GM19395 (cell line): ENCODE data around the gene PCGF1.
"Not testable (repeated sequence)": the region's sequence is repeated elsewhere in the genome, so short reads cannot be mapped to it uniquely, and the experiment has no call there.

ENCODE experiments used
- ATAC-seq: cut with Tn5 transposase; IDR thresholded peaks from one replicate; pipeline ENCODE4 v1.9.1; 2021; ENCODE audit warnings: mild to moderate bottlenecking, moderate library complexity; ENCODE audit not compliant: unreplicated experiment

PCGF1 gene

DNA sequence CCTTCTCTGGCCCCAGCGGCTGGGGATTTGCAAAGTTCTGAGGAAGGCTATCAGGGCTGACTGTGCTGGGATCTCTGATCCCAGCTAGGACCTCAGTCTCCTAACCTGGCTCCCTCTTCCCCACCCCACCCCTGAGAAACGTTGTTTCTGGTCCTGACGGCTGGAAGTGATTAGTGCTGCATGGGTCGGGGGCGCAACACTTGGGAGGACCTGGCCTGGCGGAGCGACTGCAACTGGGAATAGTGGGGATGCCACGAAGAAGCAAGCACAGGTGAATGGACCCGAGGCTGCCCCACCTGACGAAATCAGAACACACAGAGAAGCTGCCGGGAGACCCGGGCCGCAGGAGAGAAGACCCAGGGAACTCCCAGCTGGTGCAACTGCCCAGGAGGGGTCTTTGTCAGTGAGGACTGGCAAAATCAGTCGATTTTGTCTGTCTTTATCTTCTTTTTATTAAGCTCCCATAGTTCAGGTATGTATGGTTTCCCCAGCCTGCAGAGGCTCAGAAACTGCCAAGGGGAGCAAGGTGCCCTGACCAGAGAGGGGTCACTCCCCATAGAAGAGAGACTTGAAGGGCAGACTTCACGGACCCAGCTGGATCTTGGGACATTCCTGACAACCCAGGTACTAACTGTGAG is 7.4 kb downstream of the PCGF1 start:
- ATAC-seq, result no peak

DNA sequence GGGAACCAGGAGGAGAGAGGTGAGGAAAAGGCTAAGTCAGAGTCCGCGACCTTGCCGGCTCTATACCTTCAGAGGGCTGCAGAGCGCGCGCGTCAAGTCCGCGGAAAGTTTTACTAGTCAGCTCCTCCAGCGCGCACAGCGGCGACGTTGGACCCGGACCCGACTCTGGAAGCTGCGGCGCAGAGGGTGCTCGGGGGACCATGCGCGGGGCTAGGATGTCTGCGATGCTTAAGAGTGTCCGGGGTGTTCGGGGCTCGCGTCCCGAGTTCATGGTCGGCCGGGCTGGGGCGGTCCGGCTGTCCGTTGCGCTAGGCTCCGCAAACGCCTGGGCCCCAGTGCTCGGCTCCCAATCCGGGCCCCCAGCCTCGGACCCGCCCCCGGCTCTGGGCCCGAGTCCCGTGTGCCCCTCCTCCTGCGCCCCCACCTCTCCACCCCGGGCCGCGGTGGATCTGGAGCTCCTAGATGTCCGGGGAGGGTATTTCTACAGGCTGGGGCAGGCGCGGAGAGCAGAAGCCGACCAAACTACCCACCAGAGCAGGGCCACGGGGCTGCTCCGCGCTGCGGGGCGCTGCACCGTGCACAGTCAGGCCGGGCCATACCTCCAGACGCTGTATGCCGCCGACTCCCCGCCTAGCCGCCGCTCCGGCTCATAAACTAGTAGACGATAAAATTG is 8.1 kb downstream of the PCGF1 start, which contains the start of gene LBX2:
LBX2 (minus strand) TSS at position 337 of the 673 bp plus-strand sequence; CDS start at position 271, 66 bp downstream.
- no peak for ATAC-seq

DNA sequence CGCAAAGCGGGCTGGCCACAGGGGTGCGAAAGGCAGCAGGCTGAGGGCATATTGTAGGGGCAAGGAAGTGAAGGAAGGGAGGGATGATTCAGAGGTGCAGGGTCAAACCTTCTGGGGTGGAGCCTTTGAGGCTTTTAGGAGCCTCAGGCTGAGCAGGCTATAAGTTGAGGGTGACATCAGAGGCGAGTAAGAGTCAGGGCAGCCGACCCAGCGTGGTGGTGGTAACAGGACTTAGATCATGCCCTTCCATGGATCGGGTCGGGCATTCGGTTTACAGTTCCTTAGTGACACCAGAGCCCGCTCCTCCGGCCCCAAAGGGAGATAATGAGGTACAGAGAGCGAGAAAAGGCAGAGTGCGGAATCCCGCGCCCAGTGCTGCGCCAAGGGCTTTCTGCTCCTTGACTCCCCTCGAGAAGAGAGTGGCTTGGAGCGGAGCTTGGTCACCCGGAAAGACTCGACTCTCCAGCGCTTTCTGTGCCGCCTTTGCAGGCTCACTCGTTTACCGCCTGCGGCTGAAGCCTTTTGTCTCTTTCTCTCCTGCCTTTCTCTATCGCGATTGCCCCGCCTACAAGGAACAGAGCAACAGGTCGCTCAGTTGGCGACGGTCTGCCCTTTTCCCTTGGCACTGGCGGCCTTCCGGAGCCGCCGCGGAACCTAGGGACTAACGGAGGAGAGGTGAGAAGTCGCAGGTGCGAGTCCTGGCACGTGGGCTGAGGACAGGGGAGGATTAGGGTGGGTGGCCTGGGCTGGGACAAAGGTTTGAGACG is 8.8 kb downstream of the PCGF1 start:
- ATAC-seq, result no peak

DNA sequence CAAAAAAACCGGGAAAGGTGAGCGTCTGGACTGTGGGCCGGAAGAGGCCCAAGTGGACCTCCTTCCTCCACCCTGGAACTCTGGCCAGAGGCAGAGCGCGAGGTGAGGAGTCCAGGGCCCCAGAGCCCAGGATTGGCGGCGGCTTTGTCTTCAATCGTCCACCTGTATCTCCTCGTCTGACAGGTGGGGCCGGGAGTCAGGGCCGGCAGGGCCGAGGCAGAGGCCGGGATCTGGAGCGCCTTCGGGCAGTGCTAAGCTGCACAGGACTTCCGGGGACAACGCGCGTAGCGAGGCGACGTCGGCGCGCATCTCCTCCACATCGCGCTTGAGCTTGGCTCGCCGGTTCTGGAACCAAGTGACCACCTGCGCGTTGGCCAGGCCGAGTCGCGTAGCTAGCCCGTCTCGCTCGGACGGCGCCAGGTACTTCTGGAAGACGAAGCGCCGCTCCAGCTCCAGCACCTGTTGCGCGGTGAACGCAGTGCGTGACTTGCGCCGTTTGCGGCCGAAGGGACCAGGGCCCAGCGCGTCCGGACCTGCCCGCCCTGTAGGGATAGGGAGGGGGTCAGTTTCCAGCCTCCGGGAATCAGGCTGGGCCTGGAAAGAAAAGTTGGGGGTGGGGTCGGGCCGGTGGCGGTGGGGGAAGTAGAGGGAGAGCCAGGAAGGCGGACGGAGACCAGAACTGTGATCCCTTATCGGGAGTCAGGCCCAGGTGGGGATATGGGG is 9.6 kb downstream of the PCGF1 start:
- ATAC-seq, result no peak

DNA sequence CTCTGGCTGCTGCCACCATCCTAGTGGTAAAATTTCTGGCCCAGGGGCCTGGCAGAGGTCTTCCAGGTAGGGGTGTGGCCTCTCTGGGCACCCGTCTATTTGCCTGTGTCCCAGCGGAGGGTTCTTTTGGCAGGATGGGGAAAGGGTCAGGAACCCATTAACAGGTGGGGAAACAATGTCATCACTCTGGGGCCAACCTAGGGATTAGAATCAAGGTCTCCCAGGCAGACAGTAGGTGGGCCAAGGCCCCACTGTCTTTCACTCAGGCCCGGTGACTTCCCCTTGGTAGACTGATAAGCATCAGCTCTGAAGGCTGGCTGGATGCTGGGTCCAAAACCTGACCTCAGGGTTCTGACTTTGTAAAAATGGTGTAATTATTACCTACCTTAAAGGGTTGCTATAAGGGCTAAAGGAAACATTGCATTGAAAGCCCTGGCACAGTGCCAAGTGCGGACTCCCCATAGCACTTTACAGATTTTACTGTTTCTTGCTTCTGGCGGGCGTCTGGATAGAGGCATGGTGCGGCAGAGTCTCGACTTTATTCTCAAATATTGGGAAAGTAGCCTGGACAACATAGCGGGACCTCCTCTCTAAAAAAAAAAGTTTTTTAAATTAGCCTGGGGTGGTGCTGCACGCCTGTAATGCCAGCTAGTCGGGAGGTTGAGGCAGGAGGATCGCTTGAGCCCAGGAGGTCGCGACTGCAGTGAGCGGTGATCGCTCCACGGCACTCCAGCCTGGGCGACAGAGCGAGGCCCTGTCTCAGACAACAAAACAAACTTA is 10.3 kb downstream of the PCGF1 start:
- no peak for ATAC-seq

DNA sequence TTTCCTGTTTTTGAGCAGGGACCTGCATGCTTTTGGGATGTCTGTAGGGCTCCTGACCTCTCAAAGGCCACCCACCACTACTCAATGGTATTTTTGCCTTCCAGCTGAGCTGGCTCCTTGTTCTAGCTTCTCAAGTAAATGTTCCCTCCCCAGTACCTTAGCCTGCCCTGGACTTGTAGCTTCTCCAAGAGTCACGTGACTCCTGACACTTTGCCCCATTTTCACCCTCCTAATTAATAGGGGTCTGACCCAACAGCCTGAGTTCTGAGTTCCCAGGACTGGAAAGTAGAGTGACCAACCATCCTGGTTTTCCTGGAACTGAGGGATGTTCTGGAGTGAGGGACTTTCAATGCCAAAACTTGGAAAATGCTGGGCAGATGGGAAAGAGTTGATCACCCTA is 12.1 kb downstream of the PCGF1 start:
- ATAC-seq, result no peak

DNA sequence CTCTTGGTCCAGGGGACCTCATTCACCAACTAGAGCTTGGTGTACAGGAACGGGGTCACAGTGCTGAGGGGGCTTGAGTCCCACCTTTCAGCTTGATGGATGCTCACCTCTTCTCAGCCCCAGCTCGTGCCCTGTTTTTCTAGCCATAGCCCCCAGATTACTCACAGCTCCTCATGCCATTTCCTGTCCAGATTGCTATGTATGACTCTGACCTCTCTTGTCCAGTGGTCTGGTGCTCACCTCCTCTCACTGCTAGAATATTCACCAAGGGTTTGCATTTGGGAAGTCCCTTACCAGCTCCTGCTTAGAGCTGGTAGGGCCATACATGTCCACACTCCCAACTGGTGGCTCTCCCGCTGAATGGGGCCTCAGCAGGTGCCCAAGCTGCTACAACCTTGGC is 13.9 kb downstream of the PCGF1 start:
- no peak for ATAC-seq

DNA sequence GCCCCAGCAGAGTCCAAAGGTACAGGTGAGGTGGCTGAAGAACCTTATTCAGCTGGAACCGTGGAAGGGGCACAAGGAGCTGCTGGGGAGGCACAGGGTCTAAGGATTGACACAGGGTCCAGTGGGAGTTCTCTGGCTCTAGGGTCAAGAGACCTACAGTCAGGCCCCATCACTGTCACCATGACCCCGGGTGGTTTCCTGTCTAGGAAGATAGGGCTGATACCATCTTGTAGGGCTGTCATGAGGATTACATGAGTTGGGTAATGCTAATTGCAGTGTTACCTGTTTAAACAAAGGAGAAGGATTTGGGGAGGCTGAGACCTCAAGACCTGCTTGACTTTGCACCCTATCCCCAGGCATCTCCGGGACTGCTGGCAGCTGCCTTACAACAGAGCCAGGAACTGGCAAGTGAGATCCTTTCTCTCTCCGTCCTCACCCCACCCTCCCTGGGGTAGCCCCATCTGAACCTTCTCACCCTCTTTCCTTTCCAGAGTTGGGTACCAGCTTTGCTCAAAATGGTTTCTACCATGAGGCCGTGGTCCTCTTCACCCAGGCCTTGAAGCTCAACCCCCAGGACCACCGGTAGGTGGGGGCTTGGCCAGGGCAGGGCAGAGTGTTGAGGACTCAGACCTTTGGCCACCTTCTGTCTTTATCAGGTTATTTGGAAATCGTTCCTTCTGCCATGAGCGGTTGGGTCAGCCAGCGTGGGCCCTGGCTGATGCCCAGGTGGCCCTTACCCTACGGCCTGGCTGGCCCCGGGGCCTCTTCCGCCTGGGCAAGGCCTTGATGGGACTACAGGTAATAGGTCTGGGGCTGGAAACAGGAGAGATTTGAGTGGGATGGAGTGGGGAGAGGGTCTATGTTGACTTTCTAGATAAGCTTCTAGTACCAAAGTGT is 15.6 kb downstream of the PCGF1 start:
- ATAC-seq, result no peak

DNA sequence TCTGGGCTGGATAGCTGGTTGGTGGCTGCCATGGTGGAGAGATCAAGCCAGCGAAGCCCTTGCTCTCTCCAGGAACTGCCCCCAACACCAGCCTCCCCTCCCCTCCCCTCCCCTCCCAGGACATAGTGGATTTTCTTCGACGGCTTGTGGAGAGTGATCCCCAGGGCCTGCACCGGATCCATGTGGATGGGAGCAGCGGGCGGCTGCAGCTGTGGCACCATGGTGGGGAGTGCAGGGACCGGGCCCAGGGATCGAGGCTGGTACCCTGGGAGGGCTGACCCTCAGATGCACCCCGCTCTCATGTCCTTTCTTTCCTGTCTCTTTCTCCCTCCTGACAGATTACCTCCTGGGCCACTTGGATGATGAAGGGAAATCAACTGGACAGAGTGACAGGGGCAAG is 17.6 kb downstream of the PCGF1 start:
- ATAC-seq, result no peak

DNA sequence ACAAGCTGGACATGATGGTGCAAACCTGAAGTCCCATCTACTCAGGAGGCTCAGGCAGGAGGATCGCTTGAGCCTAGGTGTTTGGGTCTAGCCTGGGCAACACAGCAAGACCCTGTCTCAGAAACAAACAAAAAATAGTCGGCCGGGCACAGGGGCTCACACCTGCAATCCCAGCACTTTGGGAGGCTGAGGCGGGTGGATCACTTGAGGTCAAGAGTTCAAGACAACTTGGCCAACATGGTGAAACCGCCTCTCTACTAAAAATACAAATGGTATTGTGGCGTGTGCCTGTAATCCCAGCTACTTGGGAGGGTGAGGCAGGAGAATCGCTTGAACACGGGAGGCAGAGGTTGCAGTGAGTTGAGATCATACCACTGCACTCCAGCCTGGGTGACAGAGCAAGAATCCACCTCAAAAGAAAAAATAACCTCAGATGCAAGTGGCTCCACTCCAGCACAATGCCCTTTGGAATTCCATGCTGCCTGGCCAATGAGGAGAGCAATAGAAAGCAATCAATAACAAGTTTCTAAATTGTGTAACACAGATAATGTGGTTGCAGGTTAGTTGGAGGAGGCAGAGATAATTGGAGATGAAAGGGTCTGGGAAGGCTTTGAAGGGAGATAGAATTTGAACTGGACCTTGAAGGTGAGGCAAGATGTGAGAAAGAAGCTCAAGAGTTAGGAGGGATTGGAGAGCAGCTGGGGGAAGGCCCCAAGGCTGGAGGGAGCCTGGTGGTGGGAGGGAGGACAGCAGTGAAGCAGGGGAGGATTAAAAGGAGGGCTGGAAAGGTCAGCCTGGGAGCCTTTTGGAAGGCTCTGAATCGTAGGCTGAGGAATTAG is 18.6 kb downstream of the PCGF1 start:
- ATAC-seq, result no peak

DNA sequence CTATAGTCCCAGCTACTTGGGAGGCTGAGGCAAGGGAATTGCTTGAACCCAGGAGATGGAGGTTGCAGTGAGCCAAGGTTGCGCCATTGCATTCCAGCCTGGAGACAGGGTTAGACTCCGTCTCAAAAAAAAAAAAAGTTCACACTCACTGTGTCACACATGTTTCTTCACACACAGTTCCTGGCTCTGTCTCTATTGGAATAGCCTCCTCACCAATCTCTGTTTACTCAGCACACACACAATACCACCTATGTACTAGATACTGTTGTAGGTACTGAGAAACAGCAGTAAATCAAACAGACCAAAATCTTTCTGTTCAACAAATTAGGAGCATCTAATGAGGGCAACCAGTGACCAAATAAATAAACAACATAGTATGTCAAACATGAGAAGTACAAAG is 21.4 kb downstream of the PCGF1 start:
- ATAC-seq, result no peak

DNA sequence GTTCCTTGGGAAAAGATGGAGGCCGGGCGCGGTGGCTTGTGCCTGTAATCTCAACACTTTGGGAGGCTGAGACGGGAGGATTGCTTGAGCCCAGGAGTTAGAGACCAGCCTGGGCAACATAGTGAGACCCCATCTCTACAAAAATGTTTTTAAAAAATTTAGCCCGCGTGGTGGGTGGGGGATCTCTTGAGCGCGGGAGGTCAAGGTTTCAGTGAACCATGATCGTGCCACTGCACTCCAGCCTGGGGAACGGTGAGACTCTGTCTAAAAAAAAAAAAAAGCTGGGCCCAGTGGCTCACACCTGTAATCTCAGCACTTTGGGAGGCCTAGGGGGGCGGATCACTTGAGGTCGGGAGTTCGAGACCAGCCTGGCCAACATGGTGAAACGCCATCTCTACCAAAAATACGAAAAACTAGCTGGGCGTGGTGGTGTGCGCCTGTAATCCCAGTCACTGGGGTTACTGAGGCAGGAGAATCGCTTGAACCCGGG is 23.8 kb downstream of the PCGF1 start:
- not testable (repeated sequence) for ATAC-seq

DNA sequence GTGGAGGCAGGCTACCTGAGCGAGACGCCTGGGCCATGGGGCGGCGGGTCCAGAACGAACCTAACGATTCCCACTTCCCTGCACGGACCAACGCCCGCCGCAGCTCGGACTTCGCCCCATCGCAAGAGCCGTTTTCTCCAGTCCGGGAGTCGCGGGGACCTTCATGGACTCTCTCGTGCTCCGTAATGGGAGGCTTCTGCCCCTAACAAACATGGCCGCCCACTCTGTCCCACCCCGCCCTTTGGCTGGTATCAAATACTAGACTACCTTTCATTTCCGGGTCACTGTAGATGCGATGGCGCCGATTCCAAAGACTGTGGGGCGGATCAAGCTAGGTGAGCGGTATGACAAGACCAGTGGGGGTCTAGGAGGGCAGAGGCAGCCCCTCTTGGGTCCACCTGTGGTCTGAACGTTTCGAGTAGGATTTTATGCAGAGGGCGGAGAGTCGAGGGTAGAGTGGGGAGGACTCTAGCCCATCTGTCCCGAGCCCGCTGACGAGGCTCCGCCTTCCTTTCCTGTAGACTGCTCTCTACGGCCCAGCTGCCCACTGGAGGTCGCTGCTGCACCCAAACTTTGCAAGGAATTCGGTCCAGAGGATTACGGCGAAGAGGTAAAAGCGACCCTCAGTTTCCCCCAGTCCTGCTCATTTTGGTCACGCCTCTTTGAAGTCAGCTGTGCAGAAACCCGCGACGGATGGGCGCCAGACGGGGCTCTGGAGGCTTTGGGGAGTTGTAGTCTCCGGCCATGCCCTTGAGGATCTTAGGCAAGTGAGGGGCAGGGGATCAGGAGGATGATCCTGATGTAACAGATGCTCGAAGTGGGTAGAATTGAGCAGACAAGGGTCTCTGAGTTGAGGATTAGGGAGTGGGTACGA is 24.5 kb downstream of the PCGF1 start, which contains the start of the genes CCDC142 and TTC31:
CCDC142 (minus strand) TSS at position 198 of the 874 bp plus-strand sequence; CDS start at position 37, 161 bp downstream.
TTC31 (plus strand) TSS at position 281 of the 874 bp plus-strand sequence; CDS start at position 296, 15 bp downstream.
- ATAC-seq, result peak; percentile 94

DNA sequence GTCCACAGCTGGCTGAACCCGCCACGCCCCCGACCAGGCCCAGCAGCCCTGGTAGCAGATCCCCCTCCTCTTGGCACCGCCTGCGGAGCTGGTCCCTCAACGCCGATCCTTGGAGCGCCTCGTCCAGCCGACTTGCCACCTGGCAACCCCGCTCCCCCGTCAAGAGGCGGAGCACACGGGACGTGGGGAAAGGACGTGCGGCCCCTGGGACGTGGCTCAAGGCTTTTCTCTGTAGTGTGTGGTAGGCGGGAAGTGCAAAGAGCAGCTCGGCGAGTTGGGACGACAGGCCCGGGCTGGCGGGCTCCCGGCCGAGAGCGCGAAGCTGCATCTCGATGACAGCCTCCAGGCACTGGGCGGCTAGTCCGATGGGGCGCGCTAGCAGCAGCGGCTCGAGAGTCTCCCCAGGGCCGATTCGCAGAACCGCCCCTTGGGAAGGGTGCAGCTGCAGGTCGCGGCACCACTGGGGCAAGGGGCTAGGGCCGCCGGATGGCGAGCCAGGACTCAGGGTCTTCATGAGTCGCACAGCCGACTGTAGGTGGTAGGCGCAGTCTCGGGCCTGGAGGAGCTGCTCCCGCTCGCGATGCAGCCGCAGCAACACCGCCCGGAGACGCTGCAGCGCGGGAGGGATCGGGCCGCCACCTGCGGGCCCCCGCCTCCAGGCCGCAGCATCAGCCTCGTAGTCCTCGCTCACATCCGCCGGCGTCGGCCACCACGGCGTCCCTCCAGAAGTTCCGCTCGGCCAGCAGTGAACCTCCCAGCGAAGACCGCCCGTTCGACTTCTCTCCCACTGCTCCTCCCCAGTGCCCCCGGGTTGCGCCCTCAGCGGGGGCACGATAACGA is 25.3 kb downstream of the PCGF1 start:
- peak; percentile 46 for ATAC-seq

DNA sequence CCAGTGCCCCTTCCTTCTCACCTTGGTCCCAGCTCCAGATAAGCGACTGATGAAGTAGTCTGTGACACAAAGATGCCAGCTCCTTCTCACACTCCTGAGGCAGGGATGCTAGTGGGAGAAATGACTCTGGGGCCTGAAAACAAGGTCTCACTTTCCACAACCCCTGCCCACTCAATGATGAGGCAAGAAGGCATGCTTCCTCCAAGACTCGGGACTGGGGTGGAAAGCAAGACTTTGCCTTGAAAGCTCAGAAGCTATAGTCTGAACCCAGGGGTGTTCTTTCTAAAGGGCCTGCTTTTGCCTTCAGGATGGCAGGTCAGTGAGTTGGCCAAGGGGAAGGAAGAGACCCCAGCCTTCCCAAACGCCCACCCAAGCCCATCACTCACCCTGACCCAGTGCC is 26.1 kb downstream of the PCGF1 start:
- ATAC-seq, result no peak

DNA sequence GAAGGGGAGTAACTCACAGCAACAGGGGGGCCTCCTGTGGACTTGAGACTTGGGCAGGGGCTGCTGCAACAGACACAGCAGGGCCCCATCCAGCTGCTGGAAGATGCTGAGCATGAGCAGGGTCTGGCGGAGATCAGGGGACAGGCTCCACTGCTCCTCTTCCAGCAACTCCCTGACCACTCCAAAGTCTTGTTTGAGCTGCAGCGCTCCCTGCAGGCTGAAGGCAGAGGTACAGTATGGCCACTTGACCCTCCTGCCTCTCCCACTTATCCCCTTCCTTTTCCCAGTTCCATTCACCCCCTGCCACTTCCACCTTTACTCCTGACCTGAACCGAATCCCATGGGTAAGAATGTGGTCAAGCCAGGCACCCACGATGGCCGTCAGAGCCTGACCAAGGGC is 32.6 kb downstream of the PCGF1 start:
- ATAC-seq, result no peak
